CD4-positive, alpha-beta T cell treated with Interleukin-12 subunit alpha and Interleukin-12 subunit beta, for 1 hour (primary cell): ENCODE data around the gene C1orf116.

Experiments used
- DNase-seq: peaks from one replicate; pipeline ENCODE4 v3.0.0-alpha.2; 2020

Gene C1orf116

DNA sequence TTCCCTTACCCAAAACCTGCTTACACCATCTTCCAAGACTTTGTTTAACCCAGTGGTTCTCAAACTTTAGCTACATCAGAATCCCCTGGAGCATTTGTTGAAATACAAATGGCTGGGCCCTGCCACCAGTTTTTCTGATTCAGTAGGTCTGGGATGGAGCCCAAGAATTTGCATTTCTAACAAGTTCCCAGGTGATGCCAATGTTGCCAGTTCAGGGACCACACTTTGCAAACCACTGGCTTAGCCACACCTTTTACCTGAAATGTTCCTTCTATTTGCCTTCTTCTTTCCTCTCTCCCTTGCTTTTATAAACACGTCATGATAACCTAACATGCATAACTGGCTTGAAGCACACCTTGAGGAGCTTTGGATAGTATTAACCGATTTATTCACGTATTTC, 46.2 kb downstream of the C1orf116 start:
- DNase-seq: no peak

DNA sequence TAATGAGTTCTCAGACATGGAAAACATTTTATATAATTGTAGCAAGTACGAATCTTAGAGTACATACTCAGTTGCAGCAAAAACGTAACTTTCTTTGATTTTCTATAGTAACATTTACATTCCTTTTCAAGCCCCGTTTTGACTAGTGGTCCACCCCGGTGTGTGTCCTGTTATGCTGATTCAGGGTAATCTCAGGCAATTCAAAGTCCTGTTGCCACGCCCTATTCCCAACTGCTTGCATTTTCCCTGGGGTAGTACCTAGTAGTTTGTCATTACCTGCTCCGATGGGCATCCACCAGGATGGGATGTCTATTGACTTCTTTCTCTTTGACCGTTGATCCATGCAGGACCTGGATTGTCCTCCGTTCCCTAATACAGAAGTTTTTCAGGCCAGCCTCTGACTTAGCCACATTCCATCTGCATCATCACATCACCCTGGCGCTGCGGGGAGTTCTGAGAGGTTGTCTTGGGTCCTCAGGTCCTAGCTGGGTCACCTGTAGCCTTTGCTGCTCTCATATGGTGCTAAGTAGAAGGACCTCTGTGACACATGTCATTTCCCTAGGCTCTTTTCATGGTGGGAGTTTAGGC, 47.3 kb downstream of the C1orf116 start:
- DNase-seq: no peak

- peak; percentile 66 for DNase-seq
These were observed 50.3 kb downstream of the C1orf116 start for GRCh38 chr1:206982216-206982615.

GRCh38 chr1:206979379-206980043, 53.0 kb downstream of the C1orf116 start:
- peak; percentile 3 for DNase-seq

DNA sequence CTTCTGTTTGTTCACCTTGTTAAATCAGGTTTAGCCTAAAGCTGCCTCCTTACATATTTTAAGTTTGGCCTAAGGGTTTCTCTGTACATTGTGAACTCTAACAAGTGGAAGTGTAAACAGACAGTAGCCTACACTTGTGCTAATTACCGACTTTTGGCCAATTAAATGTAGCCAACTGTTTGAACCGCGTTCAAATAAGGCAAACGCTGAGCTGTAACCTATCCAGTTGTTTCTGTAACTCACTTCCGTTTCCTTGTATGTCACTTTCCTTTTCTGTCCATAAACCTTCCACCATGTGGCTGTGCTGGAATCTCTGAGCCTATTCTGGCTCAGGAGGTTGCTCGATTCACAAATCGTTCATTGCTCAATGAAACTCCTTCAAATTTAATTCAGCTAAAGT, 54.3 kb downstream of the C1orf116 start:
- DNase-seq: no peak

- no peak for DNase-seq
These were observed 57.2 kb downstream of the C1orf116 start for GRCh38 chr1:206975306-206975705.

DNA sequence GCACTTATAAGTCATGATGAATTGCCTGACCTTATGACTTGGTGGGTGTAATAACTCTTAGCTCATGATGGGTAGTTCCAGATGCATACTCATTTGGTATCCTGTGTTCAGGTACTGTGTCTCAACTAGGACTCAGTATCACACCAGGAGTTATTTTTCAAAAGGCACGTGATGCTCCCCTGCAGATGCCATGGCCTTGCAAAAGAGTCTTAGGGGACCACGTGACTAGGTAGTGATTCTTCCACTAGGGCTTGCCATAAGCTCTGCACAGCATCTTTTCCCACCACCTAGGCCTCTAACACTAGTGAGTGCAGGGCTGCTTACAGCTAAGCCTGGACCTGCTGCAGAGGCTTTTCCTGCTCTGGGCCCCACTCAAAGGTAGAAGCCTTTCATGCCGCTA, 58.4 kb downstream of the C1orf116 start:
- no peak for DNase-seq

- DNase-seq: no peak
These were observed 59.8 kb downstream of the C1orf116 start for GRCh38 chr1:206972728-206973127.

- no peak for DNase-seq
These were observed 61.4 kb downstream of the C1orf116 start for GRCh38 chr1:206971029-206971655.

DNA sequence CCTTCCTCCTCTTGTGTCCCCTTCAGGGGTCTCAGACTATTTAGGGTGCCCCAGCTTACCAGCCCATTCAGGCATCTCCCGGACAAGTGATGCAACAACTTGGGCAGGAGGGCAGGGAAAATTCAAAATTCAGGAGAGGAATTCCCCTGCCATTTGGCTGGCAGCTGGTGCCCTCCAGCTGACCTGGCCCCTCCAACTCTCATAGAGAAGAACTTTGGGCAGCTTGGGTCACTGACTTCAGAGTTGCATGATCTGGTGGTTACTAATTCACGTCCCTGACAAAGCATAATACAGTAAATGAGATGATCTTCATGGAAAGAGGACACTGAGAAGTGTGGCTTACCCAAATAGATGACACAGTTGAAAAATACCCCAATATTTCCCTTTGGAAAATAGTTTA, 62.1 kb downstream of the C1orf116 start, which contains the start of gene FCAMR:
Gene FCAMR (minus strand): TSS at position 15 of the 400 bp plus-strand sequence. CDS start 335 bp downstream, outside the sequence.
- no peak for DNase-seq

GRCh38 chr1:206969090-206969489, 63.5 kb downstream of the C1orf116 start:
- DNase-seq: no peak
